Stimulated activated CD4-positive, alpha-beta T cell treated with anti-CD3 and anti-CD28 coated beads, Interleukin-15, amount 100 ng/mL, for 1 hour (primary cell): Measurements from ENCODE around the gene LRRC10B.
A peak's percentile ranks its signal among the peaks of the same experiment; 100 is the strongest.

Experiments used
- DNase-seq, 2 donors: peaks; one replicate each; pipeline ENCODE4 v3.0.0-alpha.2; 2020; ENCODE audit warnings: low read depth in 1 of 2, low spot score in 1 of 2

LRRC10B gene

GRCh38 chr11:61544466-61544865 is 35.9 kb downstream of the LRRC10B start:
- DNase-seq: no peak

- DNase-seq: no peak
Measured at GRCh38 chr11:61545341-61545740, 36.8 kb downstream of the LRRC10B start.

- no peak for DNase-seq
Measured at GRCh38 chr11:61545921-61546320, 37.4 kb downstream of the LRRC10B start.

GRCh38 chr11:61546663-61547062 is 38.1 kb downstream of the LRRC10B start:
- DNase-seq: no peak

- no peak for DNase-seq
Measured at GRCh38 chr11:61547246-61547645, 38.7 kb downstream of the LRRC10B start.

GRCh38 chr11:61549177-61549576 is 40.6 kb downstream of the LRRC10B start:
- DNase-seq: no peak

GRCh38 chr11:61549662-61550568 is 41.4 kb downstream of the LRRC10B start:
- DNase-seq: no peak

- DNase-seq: no peak
Measured at GRCh38 chr11:61550665-61551227, 42.2 kb downstream of the LRRC10B start.

- DNase-seq: no peak
Measured at GRCh38 chr11:61551634-61552033, 43.1 kb downstream of the LRRC10B start.

GRCh38 chr11:61552108-61552635 is 43.6 kb downstream of the LRRC10B start:
- DNase-seq: no peak

- no peak for DNase-seq
Measured at GRCh38 chr11:61553373-61554171, 45.0 kb downstream of the LRRC10B start.

GRCh38 chr11:61554172-61554988 is 45.8 kb downstream of the LRRC10B start:
- peak in 1 of 2 donors; percentile 8 for DNase-seq

GRCh38 chr11:61555051-61555969 is 46.8 kb downstream of the LRRC10B start:
- no peak for DNase-seq

GRCh38 chr11:61555978-61556377 is 47.4 kb downstream of the LRRC10B start:
- no peak for DNase-seq

GRCh38 chr11:61556621-61557020 is 48.1 kb downstream of the LRRC10B start:
- DNase-seq: no peak
